ENCODE results near the gene IPCEF1.

GRCh38 chr6:154371281-154371680 lies 14.7 kb upstream of the IPCEF1 start:
- TF ChIP-seq CTCF (conservative IDR thresholded peaks at IDR 0.05) (no peak), ZFX (IDR thresholded peaks at IDR 0.05) (no peak)
